IMR-90 (cell line): ENCODE data around the gene SMARCA4. TPM values are rescaled to one million over a fixed set of nuclear protein-coding genes. Genes with fewer than 3 reads are reported as not detected.

ENCODE experiments used
- ATAC-seq: fragments of 200-7000 bp; cut with Tn5 transposase; 2 replicates; pipeline ENCODE4 v1.9.1; 2020; ENCODE audit warnings: low read depth, mild to moderate bottlenecking, moderate library complexity
- BruUV-seq: library from RNA; stranded (reverse); fragments of 400-500 nt; replicated peaks from 2 replicates; lab custom pipeline; 2021; lab: Mats Ljungman, UMichigan
- CTCF ChIA-PET: fragments of 300-600 bp; formaldehyde crosslinking; extraction: SDS; loops from one replicate; lab custom pipeline; 2021; ENCODE audit warnings: antibody characterized with exemption; lab: Yijun Ruan, JAX
- POLR2A ChIA-PET: fragments of 300-600 bp; sonication (Branson Sonifier 250); formaldehyde crosslinking; loops from one replicate; lab custom pipeline; 2022; ENCODE audit warnings: antibody characterized with exemption; ENCODE audit not compliant: unreplicated experiment; lab: Charles Lee
- DNase-seq: peaks from one replicate; pipeline ENCODE4 v3.0.0; 2013
- H2AFZ ChIP-seq: replicated peaks from 2 replicates; pipeline ENCODE3; 2013; ENCODE audit warnings: low read length, mild to moderate bottlenecking; ENCODE audit not compliant: poor library complexity
- H2AK5ac ChIP-seq: 2 replicates; pipeline ENCODE4 v1.6.1; 2013; ENCODE audit warnings: low read depth, low read length, inconsistent platforms
- H2AK9ac ChIP-seq: replicated peaks from 2 replicates; pipeline ENCODE3; 2013; ENCODE audit warnings: mild to moderate bottlenecking, low read depth, low read length, moderate library complexity; ENCODE audit not compliant: poor library complexity
- H2BK120ac ChIP-seq: 2 replicates; pipeline ENCODE4 v1.6.1; 2013; ENCODE audit warnings: low read depth, low read length, inconsistent platforms
- H2BK15ac ChIP-seq: 3 replicates; pipeline ENCODE4 v1.6.1; 2013; ENCODE audit warnings: low read depth, low read length, inconsistent platforms
- H2BK20ac ChIP-seq: 2 replicates; pipeline ENCODE4 v1.6.1; 2013; ENCODE audit warnings: low read depth, mild to moderate bottlenecking, inconsistent platforms, low read length, moderate library complexity
- H2BK5ac ChIP-seq: 2 replicates; pipeline ENCODE4 v1.6.1; 2013; ENCODE audit warnings: mild to moderate bottlenecking, low read depth, low read length, inconsistent platforms; ENCODE audit not compliant: poor library complexity, severe bottlenecking
- H3K14ac ChIP-seq: replicated peaks from 2 replicates; pipeline ENCODE4 v1.6.1; 2013; ENCODE audit warnings: low read depth, low read length, inconsistent platforms
- H3K18ac ChIP-seq: 2 replicates; pipeline ENCODE4 v1.6.1; 2013; ENCODE audit warnings: low read depth, low read length, control low read depth
- H3K23ac ChIP-seq: 2 replicates; pipeline ENCODE4 v1.6.1; 2013; ENCODE audit warnings: low read depth, low read length, inconsistent platforms
- H3K27ac ChIP-seq: 2 replicates; pipeline ENCODE4 v1.5.1; 2013; ENCODE audit warnings: mild to moderate bottlenecking, control low read depth, low read length; ENCODE audit not compliant: insufficient read depth
- H3K27me3 ChIP-seq: 2 replicates; pipeline ENCODE4 v1.6.1; 2013; ENCODE audit warnings: low read length; ENCODE audit not compliant: control insufficient read depth, insufficient read depth
- H3K36me3 ChIP-seq: 2 replicates; pipeline ENCODE4 v1.6.1; 2013; ENCODE audit warnings: low read length, mixed read lengths; ENCODE audit not compliant: control insufficient read depth, insufficient read depth
- H3K4ac ChIP-seq: 2 replicates; pipeline ENCODE4 v1.6.1; 2013; ENCODE audit warnings: low read depth, low read length, inconsistent platforms
- H3K4me1 ChIP-seq: 2 replicates; pipeline ENCODE4 v1.6.1; 2013; ENCODE audit warnings: low read length, mixed read lengths; ENCODE audit not compliant: control insufficient read depth, insufficient read depth
- H3K4me2 ChIP-seq: 2 replicates; pipeline ENCODE4 v1.6.1; 2013; ENCODE audit warnings: low read depth, mild to moderate bottlenecking, control low read depth, low read length, moderate library complexity
- H3K4me3 ChIP-seq: 2 replicates; pipeline ENCODE4 v1.5.1; 2013; ENCODE audit warnings: low read depth, mild to moderate bottlenecking, control low read depth, low read length, moderate library complexity; ENCODE audit not compliant: insufficient read depth
- H3K56ac ChIP-seq: 2 replicates; pipeline ENCODE4 v1.6.1; 2013; ENCODE audit warnings: low read length, inconsistent platforms; ENCODE audit not compliant: insufficient read depth; ENCODE audit errors: extremely low read depth
- H3K79me1 ChIP-seq, 2 experiments: 2 replicates each; pipeline ENCODE4 v1.6.1; 2013; ENCODE audit warnings: low read length in 2 of 2, inconsistent platforms in 1 of 2, low read depth in 1 of 2
- H3K9ac ChIP-seq: 2 replicates; pipeline ENCODE4 v1.6.1; 2013; ENCODE audit warnings: low read depth, low read length, control low read depth
- H3K9me1 ChIP-seq: 2 replicates; pipeline ENCODE4 v1.6.1; 2013; ENCODE audit warnings: low read length, inconsistent platforms; ENCODE audit not compliant: insufficient read depth
- H3K9me3 ChIP-seq: 2 replicates; pipeline ENCODE4 v1.6.1; 2013; ENCODE audit warnings: low read length; ENCODE audit not compliant: control insufficient read depth, insufficient read depth
- H4K20me1 ChIP-seq: 2 replicates; pipeline ENCODE4 v1.6.1; 2013; ENCODE audit warnings: low read length, inconsistent platforms; ENCODE audit not compliant: insufficient read depth
- H4K5ac ChIP-seq: 2 replicates; pipeline ENCODE4 v1.6.1; 2013; ENCODE audit warnings: mild to moderate bottlenecking, low read depth, low read length, control low read depth
- H4K8ac ChIP-seq, 2 experiments: 2 replicates each; pipeline ENCODE4 v1.6.1; 2013; ENCODE audit warnings: low read depth in 2 of 2, low read length in 2 of 2, control low read depth in 1 of 2, inconsistent platforms in 1 of 2
- H4K91ac ChIP-seq: 2 replicates; pipeline ENCODE4 v1.6.1; 2013; ENCODE audit warnings: low read depth, low read length, inconsistent platforms; ENCODE audit not compliant: insufficient read depth
- CEBPB ChIP-seq: IDR thresholded peaks from 2 replicates; pipeline ENCODE4 v1.6.1; 2012; ENCODE audit warnings: low read depth, low read length, improper control_type of control experiment
- CHD1 ChIP-seq: IDR thresholded peaks from 2 replicates; pipeline ENCODE4 v1.6.1; 2012; ENCODE audit warnings: low read depth, low read length, improper control_type of control experiment
- MAFK ChIP-seq: IDR thresholded peaks from 2 replicates; pipeline ENCODE4 v1.6.1; 2012; ENCODE audit warnings: low read depth, low read length, improper control_type of control experiment
- MAZ ChIP-seq: IDR thresholded peaks from 2 replicates; pipeline ENCODE4 v1.6.1; 2012; ENCODE audit warnings: low read depth, mild to moderate bottlenecking, low read length, improper control_type of control experiment, moderate library complexity, borderline replicate concordance
- MXI1 ChIP-seq: IDR thresholded peaks from 2 replicates; pipeline ENCODE4 v1.6.1; 2012; ENCODE audit warnings: low read depth, mild to moderate bottlenecking, low read length, moderate library complexity, borderline replicate concordance
- NFE2L2 ChIP-seq: fragments of 150-350 bp; IDR thresholded peaks from 2 replicates; pipeline ENCODE4 v1.6.1; 2016; ENCODE audit warnings: low read depth, mild to moderate bottlenecking, low read length
- POLR2A ChIP-seq: IDR thresholded peaks from 2 replicates; pipeline ENCODE4 v1.6.1; 2012; ENCODE audit warnings: mild to moderate bottlenecking, low read depth, low read length
- RAD21 ChIP-seq: IDR thresholded peaks from 2 replicates; pipeline ENCODE4 v1.6.1; 2012; ENCODE audit warnings: low read length, improper control_type of control experiment
- RCOR1 ChIP-seq: IDR thresholded peaks from 2 replicates; pipeline ENCODE4 v1.6.1; 2012; ENCODE audit warnings: mild to moderate bottlenecking, low read length, improper control_type of control experiment; ENCODE audit not compliant: insufficient replicate concordance
- RFX5 ChIP-seq: IDR thresholded peaks from 2 replicates; pipeline ENCODE4 v1.8.0; 2012; ENCODE audit warnings: low read depth, mild to moderate bottlenecking, low read length, moderate library complexity
- SMC3 ChIP-seq: fragments of 150-350 bp; IDR thresholded peaks from 2 replicates; pipeline ENCODE4 v1.6.1; 2016; ENCODE audit warnings: low read depth, mild to moderate bottlenecking, antibody characterized with exemption, low read length, moderate library complexity
- WGBS, 2 experiments: methylation state at CpG; one replicate each; pipeline versions ENCODE4 v1.1.5 to v1.1.7; 2013; ENCODE audit warnings: missing lambda C conversion rate in 2 of 2; ENCODE audit not compliant: insufficient read length in 1 of 2; ENCODE audit errors: extremely low coverage in 2 of 2; 5-methylcytosine and 5-hydroxymethylcytosine counted together
- dilution Hi-C: fragments of 300-500 bp; cut with HindIII; formaldehyde crosslinking; loops from one replicate; pipeline ENCODE4 v1.14.3; 2018; ENCODE audit warnings: low sequenced_read_pairs; ENCODE audit not compliant: unreplicated experiment
- in situ Hi-C: fragments of 300-500 bp; cut with MboI; formaldehyde crosslinking; loops from 3 replicates; pipeline ENCODE4 v1.14.3; 2019; ENCODE audit warnings: low sequenced_read_pairs, inconsistent platforms, mixed read lengths
- intact Hi-C: fragments of 100-400 bp; cut with micrococcal nuclease; formaldehyde crosslinking; loops from 2 replicates; pipeline ENCODE4 v1.10.0; 2022
- polyA plus RNA-seq, 3 experiments: library from polyadenylated mRNA; depleted of rRNA; stranded (reverse); fragments of >200 nt; gene quantifications; 2 replicates each; pipeline ENCODE4 v1.2.3, GENCODE V29; 2012; ENCODE audit warnings: low replicate concordance in 1 of 3
- total RNA-seq: library from RNA; depleted of rRNA; stranded (reverse); fragments of >200 nt; gene quantifications from 2 replicates; pipeline ENCODE4 v1.2.3, GENCODE V29; 2012
- TF ChIP-seq, protein P1 (sequence below): fragments of 150-350 bp; IDR thresholded peaks from 2 replicates; pipeline ENCODE4 v1.6.1; 2017; ENCODE audit warnings: mild to moderate bottlenecking, antibody characterized with exemption, low read length, low read depth
- TF ChIP-seq, protein P2 (sequence below): fragments of 150-350 bp; IDR thresholded peaks from 2 replicates; pipeline ENCODE4 v1.6.1; 2016; ENCODE audit warnings: low read depth, mild to moderate bottlenecking, low read length, moderate library complexity, borderline replicate concordance
- TF ChIP-seq, protein P3 (sequence below): conservative IDR thresholded peaks from 2 replicates; pipeline ENCODE4 v1.5.1; 2012; ENCODE audit warnings: mild to moderate bottlenecking, low read depth, low read length, improper control_type of control experiment

Gene SMARCA4
- total and polyA plus RNA-seq, 2 of the 4 experiments (the other 2 are of a cell fraction): 41.4 to 85.6 TPM

DNA sequence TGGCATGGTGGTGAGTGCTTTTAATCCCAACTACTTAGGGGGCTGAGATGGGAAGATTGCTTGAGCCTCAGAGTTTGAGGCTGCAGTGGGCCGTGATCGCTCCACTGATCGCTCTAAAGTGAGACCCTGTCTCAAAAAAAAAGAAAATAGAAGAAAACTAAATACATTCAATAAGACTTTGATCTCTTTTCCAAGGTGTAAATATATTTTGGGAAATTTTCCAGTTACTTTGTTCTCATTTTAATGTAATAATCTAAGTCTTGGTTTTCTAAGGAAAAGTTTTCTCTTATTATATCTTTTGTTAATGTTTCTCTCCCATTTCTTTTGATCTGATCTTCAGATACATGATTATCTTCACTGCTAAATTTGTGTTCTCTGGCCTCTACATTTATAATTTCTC is 138.0 kb downstream of the SMARCA4 start:
- Histone ChIP-seq H3K36me3 (peaks cover 31% of the 10 kb centered on the region), H3K4me3 (no peak overlapping the region), H3K18ac (no peak overlapping the region), H2BK5ac (no peak overlapping the region), H3K9me3 (no peaks in the 10 kb centered on the region), H4K8ac (no peak overlapping the region), H3K9ac (no peak overlapping the region), H3K4me2 (no peak overlapping the region), H2AFZ (no peak overlapping the region), H3K4me1 (peaks cover 11% of the 10 kb centered on the region), H4K20me1 (peaks cover 53% of the 10 kb centered on the region), H3K27me3 (no peaks in the 10 kb centered on the region), H3K4ac (no peak overlapping the region), H3K23ac (no peak overlapping the region), H3K56ac (no peak overlapping the region), H3K79me1 (peaks cover 26 to 72% of the 10 kb centered on the region in 2 experiments), H2BK120ac (no peak overlapping the region), H2BK15ac (no peak overlapping the region), H3K9me1 (peaks cover 17% of the 10 kb centered on the region), H4K91ac (no peak overlapping the region), H3K14ac (no peak overlapping the region), H2AK9ac (no peak overlapping the region), H3K27ac (no peak overlapping the region), H2AK5ac (no peak overlapping the region), H4K5ac (no peak overlapping the region), H2BK20ac (no peak overlapping the region)
- in situ Hi-C loops: no loop called here
- intact Hi-C loops: no loop called here
- WGBS, 2 experiments: no CpG with 5 or more reads among the region's 3 CpGs
- POLR2A ChIA-PET: no interaction called here
- DNase-seq (no peak), ATAC-seq (no peak)
- TF ChIP-seq RCOR1 (no peak), POLR2A (no peak), RFX5 (no peak), RAD21 (no peak), CEBPB (no peak), SMC3 (no peak), NFE2L2 (no peak), MXI1 (no peak), MAZ (no peak), CHD1 (no peak), MAFK (no peak)
- TF ChIP-seq, protein P1, sequence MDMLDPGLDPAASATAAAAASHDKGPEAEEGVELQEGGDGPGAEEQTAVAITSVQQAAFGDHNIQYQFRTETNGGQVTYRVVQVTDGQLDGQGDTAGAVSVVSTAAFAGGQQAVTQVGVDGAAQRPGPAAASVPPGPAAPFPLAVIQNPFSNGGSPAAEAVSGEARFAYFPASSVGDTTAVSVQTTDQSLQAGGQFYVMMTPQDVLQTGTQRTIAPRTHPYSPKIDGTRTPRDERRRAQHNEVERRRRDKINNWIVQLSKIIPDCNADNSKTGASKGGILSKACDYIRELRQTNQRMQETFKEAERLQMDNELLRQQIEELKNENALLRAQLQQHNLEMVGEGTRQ: no peak
- TF ChIP-seq, protein P2, sequence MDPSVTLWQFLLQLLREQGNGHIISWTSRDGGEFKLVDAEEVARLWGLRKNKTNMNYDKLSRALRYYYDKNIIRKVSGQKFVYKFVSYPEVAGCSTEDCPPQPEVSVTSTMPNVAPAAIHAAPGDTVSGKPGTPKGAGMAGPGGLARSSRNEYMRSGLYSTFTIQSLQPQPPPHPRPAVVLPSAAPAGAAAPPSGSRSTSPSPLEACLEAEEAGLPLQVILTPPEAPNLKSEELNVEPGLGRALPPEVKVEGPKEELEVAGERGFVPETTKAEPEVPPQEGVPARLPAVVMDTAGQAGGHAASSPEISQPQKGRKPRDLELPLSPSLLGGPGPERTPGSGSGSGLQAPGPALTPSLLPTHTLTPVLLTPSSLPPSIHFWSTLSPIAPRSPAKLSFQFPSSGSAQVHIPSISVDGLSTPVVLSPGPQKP: no peak
- TF ChIP-seq, protein P3, sequence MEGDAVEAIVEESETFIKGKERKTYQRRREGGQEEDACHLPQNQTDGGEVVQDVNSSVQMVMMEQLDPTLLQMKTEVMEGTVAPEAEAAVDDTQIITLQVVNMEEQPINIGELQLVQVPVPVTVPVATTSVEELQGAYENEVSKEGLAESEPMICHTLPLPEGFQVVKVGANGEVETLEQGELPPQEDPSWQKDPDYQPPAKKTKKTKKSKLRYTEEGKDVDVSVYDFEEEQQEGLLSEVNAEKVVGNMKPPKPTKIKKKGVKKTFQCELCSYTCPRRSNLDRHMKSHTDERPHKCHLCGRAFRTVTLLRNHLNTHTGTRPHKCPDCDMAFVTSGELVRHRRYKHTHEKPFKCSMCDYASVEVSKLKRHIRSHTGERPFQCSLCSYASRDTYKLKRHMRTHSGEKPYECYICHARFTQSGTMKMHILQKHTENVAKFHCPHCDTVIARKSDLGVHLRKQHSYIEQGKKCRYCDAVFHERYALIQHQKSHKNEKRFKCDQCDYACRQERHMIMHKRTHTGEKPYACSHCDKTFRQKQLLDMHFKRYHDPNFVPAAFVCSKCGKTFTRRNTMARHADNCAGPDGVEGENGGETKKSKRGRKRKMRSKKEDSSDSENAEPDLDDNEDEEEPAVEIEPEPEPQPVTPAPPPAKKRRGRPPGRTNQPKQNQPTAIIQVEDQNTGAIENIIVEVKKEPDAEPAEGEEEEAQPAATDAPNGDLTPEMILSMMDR: no peak
- no TSS peak for BruUV-seq
- dilution Hi-C loops: no loop called here
- CTCF ChIA-PET: no interaction called here
